Measurements from ENCODE around the gene RBPMS2.

The RBPMS2 gene

DNA sequence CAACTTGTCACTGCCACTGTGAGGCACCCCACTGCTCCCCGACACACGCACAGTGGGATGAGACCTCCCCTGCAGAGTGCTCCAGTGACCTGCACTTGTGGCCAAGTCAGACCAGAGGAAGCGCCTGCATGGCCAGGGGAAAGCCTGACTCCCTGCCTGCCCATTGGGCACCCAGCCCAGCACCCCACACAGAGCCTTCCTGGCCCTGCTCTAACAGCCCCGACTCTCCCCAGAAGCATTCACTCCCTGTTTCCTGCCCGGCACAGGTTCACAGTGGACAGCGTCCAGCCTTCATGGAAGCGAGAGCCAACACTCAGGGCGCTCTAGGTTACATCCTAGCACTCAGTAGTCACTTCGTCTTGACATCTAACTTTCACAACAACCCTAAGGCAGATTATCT lies 27.8 kb downstream of the RBPMS2 start:
- Histone ChIP-seq H3K27me3 (ENCODE audit: control insufficient read depth in 1 of 2, insufficient read depth in 1 of 2, low read length in 2 of 2) (peaks cover 0 to 27% of the 10 kb centered on the region in 2 experiments), H3K4ac (ENCODE audit: low read depth in 1 of 2, low read length in 2 of 2) (no peak overlapping the region), H3K23ac (ENCODE audit: low read length in 2 of 2) (no peak overlapping the region), H3K4me2 (ENCODE audit: low read length, poor library complexity, severe bottlenecking) (no peak overlapping the region), H2BK5ac (ENCODE audit: low read depth, low read length, poor library complexity, severe bottlenecking) (no peak overlapping the region), H2AFZ (ENCODE audit: low read depth, low read length) (no peak overlapping the region), H3K79me1 (replicated peaks; ENCODE audit: low read length, poor library complexity, severe bottlenecking) (no peaks in the 10 kb centered on the region), H3K4me3 (ENCODE audit: insufficient read depth in 1 of 2, low read depth in 1 of 2, low read length in 2 of 2) (no peak overlapping the region), H2BK120ac (ENCODE audit: low read depth, low read length) (no peak overlapping the region), H3K9me3 (ENCODE audit: control insufficient read depth, low read length) (no peaks in the 10 kb centered on the region), H3K36me3 (ENCODE audit: control insufficient read depth in 1 of 2, insufficient read depth in 2 of 2, low read depth in 1 of 2, low read length in 2 of 2) (peaks cover 0 to 11% of the 10 kb centered on the region in 2 experiments), H2AK5ac (ENCODE audit: low read length, severe bottlenecking) (no peak overlapping the region), H3K27ac (ENCODE audit: low read length, poor library complexity, severe bottlenecking) (no peak overlapping the region), H3K14ac (ENCODE audit: low read length in 2 of 2) (no peak overlapping the region), H2BK15ac (ENCODE audit: low read depth, poor library complexity, severe bottlenecking) (no peak overlapping the region), H4K91ac (ENCODE audit: low read length) (no peak overlapping the region), H3K4me1 (ENCODE audit: control insufficient read depth, insufficient read depth, low read depth, low read length) (peaks cover 12% of the 10 kb centered on the region), H2BK12ac (ENCODE audit: low read length in 2 of 2) (no peak overlapping the region), H4K8ac (ENCODE audit: low read length) (no peak overlapping the region), H3K18ac (ENCODE audit: low read depth in 1 of 2, low read length in 2 of 2) (no peak overlapping the region), H3K9ac (ENCODE audit: low read length) (no peak overlapping the region)
- WGBS: 96% methylated on average over 8 of the region's 9 CpGs
- DNase-seq: no peak

DNA sequence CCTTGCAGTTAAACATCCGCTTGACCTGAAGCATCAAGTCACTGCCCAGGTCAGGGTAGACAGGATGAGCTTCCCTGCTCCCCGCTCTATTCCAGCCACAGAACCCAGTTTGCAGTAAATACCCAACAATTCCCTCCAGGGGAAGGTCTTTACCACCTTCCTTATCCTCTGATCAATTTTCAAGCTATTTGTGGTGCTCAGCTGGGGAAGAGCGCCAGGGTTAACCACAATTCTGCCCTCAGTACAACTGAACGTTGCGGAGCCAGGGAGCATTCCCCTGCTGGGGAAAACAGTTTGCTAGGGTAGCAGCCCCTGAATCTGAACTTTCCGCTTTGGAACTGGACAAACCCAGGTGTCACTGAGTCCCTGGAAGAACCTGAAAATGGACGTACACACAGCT lies 28.5 kb downstream of the RBPMS2 start:
- Histone ChIP-seq H3K4me3 (ENCODE audit: insufficient read depth in 1 of 2, low read depth in 1 of 2, low read length in 2 of 2) (no peak overlapping the region), H3K4me2 (ENCODE audit: low read length, poor library complexity, severe bottlenecking) (no peak overlapping the region), H3K27ac (ENCODE audit: low read length, poor library complexity, severe bottlenecking) (no peak overlapping the region), H3K27me3 (ENCODE audit: control insufficient read depth in 1 of 2, insufficient read depth in 1 of 2, low read length in 2 of 2) (peaks cover 0 to 27% of the 10 kb centered on the region in 2 experiments), H3K4me1 (ENCODE audit: control insufficient read depth, insufficient read depth, low read depth, low read length) (peaks cover 13% of the 10 kb centered on the region), H3K9me3 (ENCODE audit: control insufficient read depth, low read length) (no peaks in the 10 kb centered on the region), H4K91ac (ENCODE audit: low read length) (no peak overlapping the region), H2BK120ac (ENCODE audit: low read depth, low read length) (no peak overlapping the region), H2AK5ac (ENCODE audit: low read length, severe bottlenecking) (no peak overlapping the region), H3K18ac (ENCODE audit: low read depth in 1 of 2, low read length in 2 of 2) (no peak overlapping the region), H3K14ac (ENCODE audit: low read length in 2 of 2) (no peak overlapping the region), H2BK15ac (ENCODE audit: low read depth, poor library complexity, severe bottlenecking) (no peak overlapping the region), H2AFZ (ENCODE audit: low read depth, low read length) (no peak overlapping the region), H3K23ac (ENCODE audit: low read length in 2 of 2) (no peak overlapping the region), H3K79me1 (replicated peaks; ENCODE audit: low read length, poor library complexity, severe bottlenecking) (no peaks in the 10 kb centered on the region), H3K36me3 (ENCODE audit: control insufficient read depth in 1 of 2, insufficient read depth in 2 of 2, low read depth in 1 of 2, low read length in 2 of 2) (peaks cover 0 to 11% of the 10 kb centered on the region in 2 experiments), H3K4ac (ENCODE audit: low read depth in 1 of 2, low read length in 2 of 2) (no peak overlapping the region), H2BK5ac (ENCODE audit: low read depth, low read length, poor library complexity, severe bottlenecking) (no peak overlapping the region), H3K9ac (ENCODE audit: low read length) (no peak overlapping the region), H2BK12ac (ENCODE audit: low read length in 2 of 2) (no peak overlapping the region), H4K8ac (ENCODE audit: low read length) (no peak overlapping the region)
- DNase-seq: no peak
- WGBS: over 99% methylated on average over 7 of the region's 7 CpGs

DNA sequence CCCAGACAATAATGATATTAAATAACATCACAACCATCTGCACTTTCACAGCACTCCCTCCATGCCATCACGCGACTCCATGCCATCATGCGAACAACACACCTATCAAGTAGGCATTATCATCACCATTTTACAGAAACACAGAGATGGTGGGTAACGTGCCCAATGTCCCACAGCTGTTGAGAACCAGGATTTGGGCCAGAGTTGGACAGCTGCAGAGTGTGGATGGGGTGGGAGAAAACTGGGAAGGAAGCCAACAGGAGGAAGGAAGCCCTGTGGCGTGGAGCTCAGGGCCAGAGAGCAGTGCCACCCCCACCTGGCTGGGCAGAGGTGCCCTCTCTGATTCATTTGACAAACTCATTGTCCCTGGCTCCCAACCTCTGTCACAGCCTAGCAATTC lies 29.0 kb downstream of the RBPMS2 start:
- Histone ChIP-seq H4K8ac (ENCODE audit: low read length) (no peak overlapping the region), H2BK15ac (ENCODE audit: low read depth, poor library complexity, severe bottlenecking) (no peak overlapping the region), H3K4me3 (ENCODE audit: insufficient read depth in 1 of 2, low read depth in 1 of 2, low read length in 2 of 2) (no peak overlapping the region), H2BK5ac (ENCODE audit: low read depth, low read length, poor library complexity, severe bottlenecking) (no peak overlapping the region), H3K4me1 (ENCODE audit: control insufficient read depth, insufficient read depth, low read depth, low read length) (peaks cover 13% of the 10 kb centered on the region), H3K27me3 (ENCODE audit: control insufficient read depth in 1 of 2, insufficient read depth in 1 of 2, low read length in 2 of 2) (peaks cover 0 to 26% of the 10 kb centered on the region in 2 experiments), H2AK5ac (ENCODE audit: low read length, severe bottlenecking) (no peak overlapping the region), H3K4ac (ENCODE audit: low read depth in 1 of 2, low read length in 2 of 2) (no peak overlapping the region), H3K36me3 (ENCODE audit: control insufficient read depth in 1 of 2, insufficient read depth in 2 of 2, low read depth in 1 of 2, low read length in 2 of 2) (peaks cover 0 to 11% of the 10 kb centered on the region in 2 experiments), H2BK120ac (ENCODE audit: low read depth, low read length) (no peak overlapping the region), H3K4me2 (ENCODE audit: low read length, poor library complexity, severe bottlenecking) (no peak overlapping the region), H3K79me1 (replicated peaks; ENCODE audit: low read length, poor library complexity, severe bottlenecking) (no peaks in the 10 kb centered on the region), H2AFZ (ENCODE audit: low read depth, low read length) (no peak overlapping the region), H3K18ac (ENCODE audit: low read depth in 1 of 2, low read length in 2 of 2) (no peak overlapping the region), H2BK12ac (ENCODE audit: low read length in 2 of 2) (no peak overlapping the region), H4K91ac (ENCODE audit: low read length) (no peak overlapping the region), H3K14ac (ENCODE audit: low read length in 2 of 2) (no peak overlapping the region), H3K9ac (ENCODE audit: low read length) (no peak overlapping the region), H3K27ac (ENCODE audit: low read length, poor library complexity, severe bottlenecking) (no peak overlapping the region), H3K9me3 (ENCODE audit: control insufficient read depth, low read length) (no peaks in the 10 kb centered on the region), H3K23ac (ENCODE audit: low read length in 2 of 2) (no peak overlapping the region)
- DNase-seq: no peak
- WGBS: 96% methylated on average over 5 of the region's 5 CpGs

DNA sequence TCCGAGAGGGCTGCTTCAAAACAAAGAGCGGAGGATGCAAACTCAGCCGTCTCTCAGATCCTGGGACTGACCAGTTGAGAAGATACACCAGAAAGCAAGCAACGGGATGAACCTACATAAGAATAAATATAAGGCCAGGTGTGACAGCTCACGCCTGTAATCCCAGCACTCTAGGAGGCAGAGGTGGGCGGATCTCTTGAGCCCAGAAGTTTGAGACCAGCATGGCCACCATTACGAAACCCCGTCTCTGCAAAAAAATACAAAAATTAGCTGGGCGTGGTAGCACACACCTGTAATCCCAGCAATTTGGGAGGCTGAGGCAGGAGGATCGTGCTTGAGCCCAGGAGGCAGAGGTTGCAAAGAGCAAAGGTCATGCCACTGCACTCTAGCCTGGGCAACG lies 31.7 kb downstream of the RBPMS2 start:
- Histone ChIP-seq H3K79me1 (replicated peaks; ENCODE audit: low read length, poor library complexity, severe bottlenecking) (no peaks in the 10 kb centered on the region), H3K4me3 (ENCODE audit: insufficient read depth in 1 of 2, low read depth in 1 of 2, low read length in 2 of 2) (no peak overlapping the region), H3K4me2 (ENCODE audit: low read length, poor library complexity, severe bottlenecking) (no peak overlapping the region), H2AFZ (ENCODE audit: low read depth, low read length) (no peak overlapping the region), H2BK5ac (ENCODE audit: low read depth, low read length, poor library complexity, severe bottlenecking) (no peak overlapping the region), H3K9ac (ENCODE audit: low read length) (no peak overlapping the region), H3K9me3 (ENCODE audit: control insufficient read depth, low read length) (no peaks in the 10 kb centered on the region), H3K4me1 (ENCODE audit: control insufficient read depth, insufficient read depth, low read depth, low read length) (peaks cover 6% of the 10 kb centered on the region), H4K8ac (ENCODE audit: low read length) (no peak overlapping the region), H2BK12ac (ENCODE audit: low read length in 2 of 2) (no peak overlapping the region), H3K27ac (ENCODE audit: low read length, poor library complexity, severe bottlenecking) (no peak overlapping the region), H3K14ac (ENCODE audit: low read length in 2 of 2) (no peak overlapping the region), H3K36me3 (ENCODE audit: control insufficient read depth in 1 of 2, insufficient read depth in 2 of 2, low read depth in 1 of 2, low read length in 2 of 2) (peaks cover 0 to 23% of the 10 kb centered on the region in 2 experiments), H2AK5ac (ENCODE audit: low read length, severe bottlenecking) (no peak overlapping the region), H3K18ac (ENCODE audit: low read depth in 1 of 2, low read length in 2 of 2) (no peak overlapping the region), H3K4ac (ENCODE audit: low read depth in 1 of 2, low read length in 2 of 2) (no peak overlapping the region), H3K23ac (ENCODE audit: low read length in 2 of 2) (no peak overlapping the region), H2BK120ac (ENCODE audit: low read depth, low read length) (no peak overlapping the region), H2BK15ac (ENCODE audit: low read depth, poor library complexity, severe bottlenecking) (no peak overlapping the region), H4K91ac (ENCODE audit: low read length) (no peak overlapping the region), H3K27me3 (ENCODE audit: control insufficient read depth in 1 of 2, insufficient read depth in 1 of 2, low read length in 2 of 2) (peaks cover 0 to 34% of the 10 kb centered on the region in 2 experiments)
- WGBS: 96% methylated on average over 10 of the region's 11 CpGs
- DNase-seq: no peak

Data from mesenchymal stem cell (in vitro differentiated cells and primary cell).